ENCODE data around the gene PCSK6.

Gene PCSK6

GRCh38 chr15:101254157-101255050 lies 235.1 kb downstream of the PCSK6 start:
- Histone ChIP-seq H3K4me3 (replicated peaks; ENCODE audit: insufficient read depth, low read length) (no peak overlapping the region), H3K27me3 (ENCODE audit: insufficient read depth, poor library complexity, severe bottlenecking) (no peaks in the 10 kb centered on the region), H3K27ac (replicated peaks) (no peak overlapping the region)
- no peak for DNase-seq (ENCODE audit: low read depth in 1 of 2, low spot score in 1 of 2)
- no peak for TF ChIP-seq SPI1 (IDR thresholded peaks at IDR 0.05; ENCODE audit: borderline replicate concordance, low read depth)
- no peak for TF ChIP-seq REST (IDR thresholded peaks at IDR 0.05; ENCODE audit: insufficient replicate concordance, low read depth)
- TF ChIP-seq POLR2AphosphoS5 (IDR thresholded peaks at IDR 0.05; ENCODE audit: low read depth) = no peak
- no peak for TF ChIP-seq GABPA (IDR thresholded peaks at IDR 0.05; ENCODE audit: low read depth)
- no peak for TF ChIP-seq CTCF (IDR thresholded peaks at IDR 0.05; ENCODE audit: insufficient read depth, low read length)

Measured in HL-60 (cell line).